Thyroid gland (tissue), 4 donors: Measurements from ENCODE around the gene HOXC4. TPM values are rescaled to one million over a fixed set of nuclear protein-coding genes. Genes with fewer than 3 reads are reported as not detected.

Experiments
- DNase-seq, 2 donors: peaks; one replicate each; pipeline ENCODE4 v3.0.0-alpha.2; 2019
- H3K27ac ChIP-seq, 3 donors: fragments of 200-600 bp; sonication (generic); 1 replicate in 2 of 3; 2 replicates in 1 of 3; pipeline ENCODE4 v1.5.1; 2016 to 2019; ENCODE audit warnings: mild to moderate bottlenecking in 1 of 3, moderate library complexity in 1 of 3
- H3K27me3 ChIP-seq: fragments of 200-600 bp; sonication (generic); one replicate; pipeline ENCODE4 v1.5.1; 2019
- H3K36me3 ChIP-seq, 2 donors: fragments of 200-600 bp; sonication (generic); one replicate each; pipeline ENCODE4 v1.5.1; 2016 to 2019
- H3K4me1 ChIP-seq, 2 donors: fragments of 200-600 bp; sonication (generic); one replicate each; pipeline ENCODE4 v1.5.1; 2017 to 2019
- H3K4me3 ChIP-seq, 3 donors: fragments of 200-600 bp; sonication (generic); replicated peaks in 1 of 3; 1 replicate in 2 of 3; 2 replicates in 1 of 3; pipeline ENCODE4 v1.5.1; 2016; ENCODE audit warnings: mild to moderate bottlenecking in 1 of 3
- H3K9me3 ChIP-seq: fragments of 200-600 bp; sonication (generic); one replicate; pipeline ENCODE4 v1.5.1; 2017
- CTCF ChIP-seq, 6 experiments: fragments of 200-600 bp in 3 of 6; fragments of 450-650 bp in 3 of 6; sonication (generic) in 3 of 6; IDR thresholded peaks; one replicate each; pipeline ENCODE4 v1.5.1; 2016 to 2019; ENCODE audit warnings: antibody characterized with exemption in 6 of 6, mild to moderate bottlenecking in 2 of 6, inconsistent platforms in 1 of 6, moderate library complexity in 1 of 6
- POLR2A ChIP-seq, 2 donors: fragments of 450-650 bp; IDR thresholded peaks; one replicate each; pipeline ENCODE4 v1.6.1; 2017; ENCODE audit warnings: antibody characterized with exemption in 2 of 2, mild to moderate bottlenecking in 2 of 2, moderate library complexity in 1 of 2
- WGBS, 2 donors: methylation state at CpG; one replicate each; pipeline ENCODE4 v1.1.5; 2017; 5-methylcytosine and 5-hydroxymethylcytosine counted together
- intact Hi-C: fragments of 100-400 bp; cut with DNase I; formaldehyde crosslinking; loops from one replicate; pipeline ENCODE4 v1.15.1; 2023
- total RNA-seq, 4 donors: library from RNA; depleted of rRNA; stranded (reverse); fragments of >200 nt; gene quantifications; one replicate each; pipeline ENCODE4 v1.2.3, GENCODE V29; 2016

HOXC4 gene
- total RNA-seq, 4 donors from 2014 or later: 0.22 to 0.27 TPM; not detected in 2

- Histone ChIP-seq H3K9me3 (no peaks in the 10 kb centered on the region), H3K4me1 (peaks cover 0 to 19% of the 10 kb centered on the region in 2 donors), H3K4me3 (peak overlapping the region in 1 of 3 donors; percentile 10), H3K27me3 (peaks cover 69% of the 10 kb centered on the region), H3K36me3 (no peaks in the 10 kb centered on the region), H3K27ac (no peak overlapping the region)
- peak; percentile 86 to 90 for DNase-seq
- WGBS, 2 donors: 8% methylated on average over 33 to 39 of the region's 39 CpGs
- no peak for TF ChIP-seq POLR2A (IDR thresholded peaks at IDR 0.05)
- peak; percentile 71 to 95 (median 90) for TF ChIP-seq CTCF (IDR thresholded peaks at IDR 0.05)
- intact Hi-C loops: loop anchor here (5.0 kb wide), 1 partner anchor 196 kb away; no protein-coding TSS in a partner anchor
Observed at GRCh38 chr12:54005853-54006558, 47.6 kb upstream of the HOXC4 start.

GRCh38 chr12:54006559-54007220, 46.9 kb upstream of the HOXC4 start:
- no peak for DNase-seq
- Histone ChIP-seq H3K27ac (no peak overlapping the region), H3K9me3 (no peaks in the 10 kb centered on the region), H3K36me3 (no peaks in the 10 kb centered on the region), H3K27me3 (peaks cover 66% of the 10 kb centered on the region), H3K4me3 (peak overlapping the region in 1 of 3 donors; percentile 10), H3K4me1 (peaks cover 0 to 19% of the 10 kb centered on the region in 2 donors)
- no peak for TF ChIP-seq POLR2A (IDR thresholded peaks at IDR 0.05)
- no peak for TF ChIP-seq CTCF (IDR thresholded peaks at IDR 0.05)
- intact Hi-C loops: loop anchor here (5.0 kb wide), 1 partner anchor 196 kb away; no protein-coding TSS in a partner anchor
- 25 to 32% methylated on average over 21 to 22 of the region's 22 CpGs for WGBS, 2 donors

GRCh38 chr12:54007538-54008259, 45.9 kb upstream of the HOXC4 start:
- DNase-seq: no peak
- intact Hi-C loops: loop anchor here (5.0 kb wide), 1 partner anchor 195 kb away; no protein-coding TSS in a partner anchor
- no peak overlapping the region for H3K4me3 ChIP-seq
- no peak overlapping the region for H3K27ac ChIP-seq
- H3K4me1 ChIP-seq: peaks cover 0 to 19% of the 10 kb centered on the region in 2 donors
- no peak for TF ChIP-seq POLR2A (IDR thresholded peaks at IDR 0.05)
- no peak for TF ChIP-seq CTCF (IDR thresholded peaks at IDR 0.05)
- no peaks in the 10 kb centered on the region for H3K9me3 ChIP-seq
- H3K36me3 ChIP-seq: no peaks in the 10 kb centered on the region
- H3K27me3 ChIP-seq: peaks cover 66% of the 10 kb centered on the region
- WGBS, 2 donors: 45 to 47% methylated on average over 2 of the region's 2 CpGs

- Histone ChIP-seq H3K27me3 (peaks cover 66% of the 10 kb centered on the region), H3K27ac (no peak overlapping the region)
- intact Hi-C loops: loop anchor here (5.0 kb wide), 1 partner anchor 194 kb away; no protein-coding TSS in a partner anchor
Observed at GRCh38 chr12:54008260-54008552, 45.4 kb upstream of the HOXC4 start.

More at GRCh38 chr12:54008260-54008552, 45.4 kb upstream of the HOXC4 start:
- no peaks in the 10 kb centered on the region for H3K36me3 ChIP-seq
- WGBS, 2 donors: 14 to 25% methylated on average over 2 of the region's 2 CpGs
- H3K4me1 ChIP-seq: peaks cover 0 to 19% of the 10 kb centered on the region in 2 donors
- H3K4me3 ChIP-seq: no peak overlapping the region
- TF ChIP-seq POLR2A (IDR thresholded peaks at IDR 0.05) (no peak), CTCF (IDR thresholded peaks at IDR 0.05) (no peak)
- no peaks in the 10 kb centered on the region for H3K9me3 ChIP-seq
- DNase-seq: no peak
